Ovary (tissue), 3 donors: ENCODE data around the gene NLRP3.

Experiments used
- CTCF ChIP-seq, 3 donors: fragments of 450-650 bp in 2 of 3; fragments of 200-600 bp in 1 of 3; IDR thresholded peaks; one replicate each; pipeline versions ENCODE4 v1.5.1 to v1.8.0; 2016 to 2022; ENCODE audit warnings: antibody characterized with exemption in 3 of 3, mild to moderate bottlenecking in 1 of 3
- POLR2A ChIP-seq: fragments of 450-650 bp; IDR thresholded peaks from one replicate; pipeline ENCODE4 v1.6.1; 2017; ENCODE audit warnings: antibody characterized with exemption, mild to moderate bottlenecking, moderate library complexity
- donor health status: DM: no; HTN: no; CAD: no.

- TF ChIP-seq CTCF (IDR thresholded peaks at IDR 0.05) (no peak), POLR2A (no peak)
These were observed 55.6 kb downstream of the NLRP3 start for GRCh38 chr1:247471445-247472016.
